Neural progenitor cell (in vitro differentiated cells): ENCODE measurements around the gene P3H3.

Experiments used
- EZH2 ChIP-seq: fragments of 200-600 bp; sonication (generic); IDR thresholded peaks from 2 replicates; pipeline ENCODE4 v1.6.1; 2017; ENCODE audit warnings: antibody characterized with exemption, mild to moderate bottlenecking, moderate library complexity
- EZH2phosphoT487 ChIP-seq: fragments of 200-600 bp; sonication (generic); IDR thresholded peaks from 2 replicates; pipeline ENCODE4 v1.6.1; 2017; ENCODE audit warnings: antibody characterized with exemption
- TF ChIP-seq, protein P1 (sequence below): fragments of 200-600 bp; sonication (generic); IDR thresholded peaks from 2 replicates; pipeline ENCODE4 v1.5.1; 2017; ENCODE audit warnings: antibody characterized with exemption, mild to moderate bottlenecking

DNA sequence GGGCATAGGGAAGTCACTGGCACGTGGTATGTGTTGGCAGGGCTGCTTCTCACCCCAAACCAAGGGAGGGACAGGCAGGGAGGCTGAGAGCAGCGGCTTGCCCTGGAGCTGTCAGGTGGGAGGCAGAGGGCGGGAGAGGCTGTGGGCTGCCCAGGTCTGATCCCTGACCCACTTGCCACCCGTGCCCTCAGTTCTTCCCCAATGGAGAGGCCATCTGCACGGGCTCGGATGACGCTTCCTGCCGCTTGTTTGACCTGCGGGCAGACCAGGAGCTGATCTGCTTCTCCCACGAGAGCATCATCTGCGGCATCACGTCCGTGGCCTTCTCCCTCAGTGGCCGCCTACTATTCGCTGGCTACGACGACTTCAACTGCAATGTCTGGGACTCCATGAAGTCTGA, 17.2 kb downstream of the P3H3 start:
- TF ChIP-seq, protein P1, sequence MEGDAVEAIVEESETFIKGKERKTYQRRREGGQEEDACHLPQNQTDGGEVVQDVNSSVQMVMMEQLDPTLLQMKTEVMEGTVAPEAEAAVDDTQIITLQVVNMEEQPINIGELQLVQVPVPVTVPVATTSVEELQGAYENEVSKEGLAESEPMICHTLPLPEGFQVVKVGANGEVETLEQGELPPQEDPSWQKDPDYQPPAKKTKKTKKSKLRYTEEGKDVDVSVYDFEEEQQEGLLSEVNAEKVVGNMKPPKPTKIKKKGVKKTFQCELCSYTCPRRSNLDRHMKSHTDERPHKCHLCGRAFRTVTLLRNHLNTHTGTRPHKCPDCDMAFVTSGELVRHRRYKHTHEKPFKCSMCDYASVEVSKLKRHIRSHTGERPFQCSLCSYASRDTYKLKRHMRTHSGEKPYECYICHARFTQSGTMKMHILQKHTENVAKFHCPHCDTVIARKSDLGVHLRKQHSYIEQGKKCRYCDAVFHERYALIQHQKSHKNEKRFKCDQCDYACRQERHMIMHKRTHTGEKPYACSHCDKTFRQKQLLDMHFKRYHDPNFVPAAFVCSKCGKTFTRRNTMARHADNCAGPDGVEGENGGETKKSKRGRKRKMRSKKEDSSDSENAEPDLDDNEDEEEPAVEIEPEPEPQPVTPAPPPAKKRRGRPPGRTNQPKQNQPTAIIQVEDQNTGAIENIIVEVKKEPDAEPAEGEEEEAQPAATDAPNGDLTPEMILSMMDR, result no peak
- no peak for TF ChIP-seq EZH2
- TF ChIP-seq EZH2phosphoT487, result no peak
